Transverse colon (tissue), 4 donors: ENCODE results near the gene HSPBP1.

Experiments used
- POLR2A ChIP-seq: fragments of 450-650 bp; IDR thresholded peaks from one replicate; pipeline ENCODE4 v1.6.1; 2016; ENCODE audit warnings: antibody characterized with exemption, mild to moderate bottlenecking, moderate library complexity
- POLR2AphosphoS5 ChIP-seq, 3 donors: sonication (generic); formaldehyde crosslinking; IDR thresholded peaks; one replicate each; pipeline ENCODE4 v1.6.1; 2016; ENCODE audit warnings: antibody characterized with exemption in 3 of 3
- TF ChIP-seq, protein P1 (sequence below), 5 experiments: fragments of 200-600 bp in 3 of 5; fragments of 450-650 bp in 2 of 5; sonication (generic) in 3 of 5; IDR thresholded peaks; 1 replicate in 2 of 5; 2 replicates in 3 of 5; pipeline ENCODE4 v1.5.1; 2016 to 2017; ENCODE audit warnings: antibody characterized with exemption in 5 of 5, inconsistent platforms in 3 of 5, mild to moderate bottlenecking in 2 of 5, moderate library complexity in 1 of 5

DNA sequence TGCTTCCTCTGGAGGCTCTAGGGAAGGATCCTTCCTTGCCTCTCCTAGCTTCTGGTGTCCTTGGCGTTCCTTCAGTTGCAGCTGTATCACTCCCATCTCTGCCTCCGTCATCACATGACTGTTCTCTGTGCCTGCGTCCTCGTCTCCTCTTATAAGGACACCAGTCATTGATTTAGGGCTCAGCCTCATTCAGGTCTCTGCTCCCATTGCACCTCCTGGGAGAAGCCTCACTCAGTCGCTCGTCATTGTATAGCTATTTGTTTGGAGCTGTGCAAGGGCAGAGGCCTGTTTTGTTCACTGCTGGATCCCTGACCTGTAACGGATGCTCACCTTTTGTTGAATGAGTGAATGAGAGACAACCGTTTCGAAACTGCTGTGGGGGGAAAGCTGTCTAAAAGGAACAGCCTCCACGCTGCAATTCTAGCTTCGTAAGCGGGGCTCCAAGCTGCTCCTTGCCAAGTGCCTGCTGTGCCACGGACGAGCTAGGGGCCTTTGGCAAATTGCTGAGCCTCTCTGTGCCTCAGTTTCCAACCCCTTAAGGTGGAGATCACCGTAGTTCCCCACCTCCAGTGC lies 21.1 kb upstream of the HSPBP1 start:
- no peak for TF ChIP-seq POLR2A
- TF ChIP-seq, protein P1, sequence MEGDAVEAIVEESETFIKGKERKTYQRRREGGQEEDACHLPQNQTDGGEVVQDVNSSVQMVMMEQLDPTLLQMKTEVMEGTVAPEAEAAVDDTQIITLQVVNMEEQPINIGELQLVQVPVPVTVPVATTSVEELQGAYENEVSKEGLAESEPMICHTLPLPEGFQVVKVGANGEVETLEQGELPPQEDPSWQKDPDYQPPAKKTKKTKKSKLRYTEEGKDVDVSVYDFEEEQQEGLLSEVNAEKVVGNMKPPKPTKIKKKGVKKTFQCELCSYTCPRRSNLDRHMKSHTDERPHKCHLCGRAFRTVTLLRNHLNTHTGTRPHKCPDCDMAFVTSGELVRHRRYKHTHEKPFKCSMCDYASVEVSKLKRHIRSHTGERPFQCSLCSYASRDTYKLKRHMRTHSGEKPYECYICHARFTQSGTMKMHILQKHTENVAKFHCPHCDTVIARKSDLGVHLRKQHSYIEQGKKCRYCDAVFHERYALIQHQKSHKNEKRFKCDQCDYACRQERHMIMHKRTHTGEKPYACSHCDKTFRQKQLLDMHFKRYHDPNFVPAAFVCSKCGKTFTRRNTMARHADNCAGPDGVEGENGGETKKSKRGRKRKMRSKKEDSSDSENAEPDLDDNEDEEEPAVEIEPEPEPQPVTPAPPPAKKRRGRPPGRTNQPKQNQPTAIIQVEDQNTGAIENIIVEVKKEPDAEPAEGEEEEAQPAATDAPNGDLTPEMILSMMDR (IDR thresholded peaks at IDR 0.05), result no peak
- no peak for TF ChIP-seq POLR2AphosphoS5 (IDR thresholded peaks at IDR 0.05)
